Activated CD8-positive, alpha-beta memory T cell treated with anti-CD3 and anti-CD28 coated beads for 36 hours (primary cell): ENCODE data around the gene BRINP3. TPM values are rescaled to one million over a fixed set of nuclear protein-coding genes. Genes with fewer than 3 reads are reported as not detected.
"Not testable (repeated sequence)": the region's sequence is repeated elsewhere in the genome, so short reads cannot be mapped to it uniquely, and the experiment has no call there.

Experiments
- CTCF ChIA-PET: fragments of 350-600 bp; sonication (Branson Sonifier 250); formaldehyde crosslinking; loops from one replicate; lab custom pipeline; 2021; ENCODE audit warnings: antibody characterized with exemption; lab: Charles Lee
- POLR2A ChIA-PET: fragments of 350-600 bp; sonication (Branson Sonifier 250); formaldehyde crosslinking; loops from one replicate; lab custom pipeline; 2021; ENCODE audit warnings: antibody characterized with exemption; lab: Charles Lee
- total RNA-seq, 2 experiments: library from RNA; stranded (reverse); gene quantifications; one replicate each; pipeline ENCODE4 v1.2.3, GENCODE V29; 2021

BRINP3 gene
- total RNA-seq = not detected

GRCh38 chr1:190477762-190478148 is at the start of gene BRINP3:
TSS of gene BRINP3 (minus strand) at chr1:190477864.
- POLR2A ChIA-PET = no interaction called here
- CTCF ChIA-PET = no interaction called here

- ChIA-PET POLR2A (no interaction called here), CTCF (no interaction called here)
These were observed 33.9 kb upstream of the BRINP3 start for GRCh38 chr1:190511554-190511953.

GRCh38 chr1:190507357-190507756 is 29.7 kb upstream of the BRINP3 start:
- CTCF ChIA-PET = no interaction called here

GRCh38 chr1:190504539-190504938 is 26.9 kb upstream of the BRINP3 start:
- CTCF ChIA-PET, POLR2A ChIA-PET: not testable (repeated sequence)

More at GRCh38 chr1:190507357-190507756, 29.7 kb upstream of the BRINP3 start:
- POLR2A ChIA-PET = no interaction called here

- CTCF ChIA-PET = no interaction called here
- POLR2A ChIA-PET = no interaction called here
These were observed 19.9 kb upstream of the BRINP3 start for GRCh38 chr1:190497565-190497964.

GRCh38 chr1:190494451-190494850 is 16.8 kb upstream of the BRINP3 start:
- ChIA-PET POLR2A (no interaction called here), CTCF (no interaction called here)

- ChIA-PET POLR2A (no interaction called here), CTCF (no interaction called here)
These were observed 13.7 kb upstream of the BRINP3 start for GRCh38 chr1:190491404-190491803.

- CTCF ChIA-PET = no interaction called here
- POLR2A ChIA-PET = no interaction called here
These were observed 6.4 kb upstream of the BRINP3 start for GRCh38 chr1:190484045-190484444.

- CTCF ChIA-PET = no interaction called here
- POLR2A ChIA-PET = no interaction called here
These were observed 2.6 kb upstream of the BRINP3 start for GRCh38 chr1:190480231-190480630.

GRCh38 chr1:190479516-190479915 is 1.9 kb upstream of the BRINP3 start:
- POLR2A ChIA-PET = no interaction called here
- CTCF ChIA-PET = no interaction called here

- CTCF ChIA-PET = no interaction called here
- POLR2A ChIA-PET = no interaction called here
These were observed 1.4 kb upstream of the BRINP3 start for GRCh38 chr1:190479050-190479397.

- ChIA-PET POLR2A (no interaction called here), CTCF (no interaction called here)
These were observed 735 bp upstream of the BRINP3 start for GRCh38 chr1:190478149-190479049.

- ChIA-PET CTCF (no interaction called here), POLR2A (no interaction called here)
These were observed 858 bp downstream of the BRINP3 start for GRCh38 chr1:190476806-190477205.

GRCh38 chr1:190476321-190476720 is 1.3 kb downstream of the BRINP3 start:
- ChIA-PET POLR2A (no interaction called here), CTCF (no interaction called here)

- POLR2A ChIA-PET = no interaction called here
- CTCF ChIA-PET = no interaction called here
These were observed 2.1 kb downstream of the BRINP3 start for GRCh38 chr1:190475421-190476141.

GRCh38 chr1:190474650-190475211 is 2.9 kb downstream of the BRINP3 start:
- CTCF ChIA-PET = no interaction called here
- POLR2A ChIA-PET = no interaction called here

GRCh38 chr1:190474010-190474409 is 3.7 kb downstream of the BRINP3 start:
- CTCF ChIA-PET = no interaction called here
- POLR2A ChIA-PET = no interaction called here

GRCh38 chr1:190472494-190472893 is 5.2 kb downstream of the BRINP3 start:
- CTCF ChIA-PET = no interaction called here
- POLR2A ChIA-PET = no interaction called here

GRCh38 chr1:190472042-190472441 is 5.6 kb downstream of the BRINP3 start:
- CTCF ChIA-PET = no interaction called here

GRCh38 chr1:190464690-190465089 is 13.0 kb downstream of the BRINP3 start:
- CTCF ChIA-PET = no interaction called here
- POLR2A ChIA-PET = no interaction called here

More at GRCh38 chr1:190472042-190472441, 5.6 kb downstream of the BRINP3 start:
- POLR2A ChIA-PET = no interaction called here

GRCh38 chr1:190456129-190456528 is 21.5 kb downstream of the BRINP3 start:
- ChIA-PET CTCF (no interaction called here), POLR2A (no interaction called here)
